ENCODE measurements around the gene TTC5. TPM values are rescaled to one million over a fixed set of nuclear protein-coding genes. Genes with fewer than 3 reads are reported as not detected.

TTC5 gene
- total RNA-seq (2022; extraction: Qiagen RNA extraction): 15.4 to 24.7 TPM (median 18.6 TPM) in 5 replicates

GRCh38 chr14:20305265-20306078, at the start of gene TTC5:
Gene TTC5 (minus strand): TSS chr14:20305951. CDS start chr14:20305937, 14 bp downstream.

GRCh38 chr14:20343092-20343861, 37.5 kb upstream of the TTC5 start, which contains the start of gene PARP2:
Gene PARP2 (plus strand): TSS chr14:20343635. CDS start chr14:20343642, 7 bp downstream.

GRCh38 chr14:20332788-20333493, 27.2 kb upstream of the TTC5 start, which contains the start of gene CCNB1IP1:
Gene CCNB1IP1 (minus strand): TSS chr14:20333279. CDS start chr14:20316523, 16,756 bp downstream.

Other genes starting within 250 kb of the TTC5 start
- not detected in 5 replicates for gene OR4L1, start 245.9 kb downstream of the TTC5 start, total RNA-seq (2022; extraction: Qiagen RNA extraction)
- gene OR4K17, start 195.2 kb downstream of the TTC5 start, total RNA-seq (2022; extraction: Qiagen RNA extraction): not detected in 5 replicates
- not detected in 5 replicates for gene OR4N5, start 167.1 kb downstream of the TTC5 start, total RNA-seq (2022; extraction: Qiagen RNA extraction)
- gene OR11G2, start 115.1 kb downstream of the TTC5 start, total RNA-seq (2022; extraction: Qiagen RNA extraction): not detected in 5 replicates
- not detected in 5 replicates for gene OR11H6, start 82.2 kb downstream of the TTC5 start, total RNA-seq (2022; extraction: Qiagen RNA extraction)
- not detected in 5 replicates for gene OR11H7, start 77.0 kb downstream of the TTC5 start, total RNA-seq (2022; extraction: Qiagen RNA extraction)
- gene OR11H4, start 66.7 kb downstream of the TTC5 start, total RNA-seq (2022; extraction: Qiagen RNA extraction): not detected in 5 replicates
- 34.9 to 47.1 TPM (median 38.8 TPM) in 5 replicates for gene CCNB1IP1, start 27.3 kb upstream of the TTC5 start, total RNA-seq (2022; extraction: Qiagen RNA extraction)
- gene PARP2, start 37.7 kb upstream of the TTC5 start, total RNA-seq (2022; extraction: Qiagen RNA extraction): 18.3 to 20.7 TPM (median 20.1 TPM) in 5 replicates
- 6.6 to 12.1 TPM (median 10.0 TPM) in 5 replicates for gene TEP1, start 107.5 kb upstream of the TTC5 start, total RNA-seq (2022; extraction: Qiagen RNA extraction)
- gene KLHL33, start 130.2 kb upstream of the TTC5 start, total RNA-seq (2022; extraction: Qiagen RNA extraction): 0.01 TPM in 1 of 5 replicates, not detected in the others
- 19.5 to 24.1 TPM (median 23.7 TPM) in 5 replicates for gene OSGEP, start 148.9 kb upstream of the TTC5 start, total RNA-seq (2022; extraction: Qiagen RNA extraction)
- 251 to 268 TPM (median 260 TPM) in 5 replicates for gene APEX1, start 149.3 kb upstream of the TTC5 start, total RNA-seq (2022; extraction: Qiagen RNA extraction)
- gene PIP4P1, start 155.5 kb upstream of the TTC5 start, total RNA-seq (2022; extraction: Qiagen RNA extraction): 25.5 to 35.2 TPM (median 29.2 TPM) in 5 replicates
- 130 to 164 TPM (median 132 TPM) in 5 replicates for gene PNP, start 163.5 kb upstream of the TTC5 start, total RNA-seq (2022; extraction: Qiagen RNA extraction)
- gene RNASE10, start 199.6 kb upstream of the TTC5 start, total RNA-seq (2022; extraction: Qiagen RNA extraction): 0.15 to 0.33 TPM (median 0.22 TPM) in 5 replicates

Measured in A549 treated with dexamethasone at 1 μM for 4 hours (cell line).